PFSK-1 (cell line): ENCODE measurements around the gene DIPK1B.

Source experiments
- FOXP2 ChIP-seq: optimal IDR thresholded peaks from 2 replicates; pipeline ENCODE3; 2011; ENCODE audit warnings: borderline replicate concordance, control low read depth, inconsistent platforms; ENCODE audit not compliant: insufficient read depth; ENCODE audit errors: extremely low read length, extremely low read depth
- POLR2AphosphoS5 ChIP-seq: IDR thresholded peaks from 2 replicates; pipeline ENCODE4 v1.6.1; 2012; ENCODE audit warnings: low read depth, mild to moderate bottlenecking, control low read depth, low read length, moderate library complexity
- SIN3A ChIP-seq: IDR thresholded peaks from 2 replicates; pipeline ENCODE4 v1.6.1; 2012; ENCODE audit warnings: mild to moderate bottlenecking, low read length, moderate library complexity, borderline replicate concordance; ENCODE audit not compliant: insufficient read depth
- TAF1 ChIP-seq: IDR thresholded peaks from 2 replicates; pipeline ENCODE4 v1.6.1; 2012; ENCODE audit warnings: low read length, control low read depth, borderline replicate concordance; ENCODE audit not compliant: insufficient read depth
- TF ChIP-seq, protein P1 (sequence below), 2 experiments: IDR thresholded peaks; 2 replicates each; pipeline versions ENCODE4 v1.6.1 to v1.8.0; 2011 to 2012; ENCODE audit warnings: low read depth in 2 of 2, low read length in 2 of 2, control low read depth in 1 of 2, inconsistent platforms in 1 of 2, mild to moderate bottlenecking in 1 of 2, moderate library complexity in 1 of 2; ENCODE audit not compliant: insufficient read depth in 1 of 2

DIPK1B gene

DNA sequence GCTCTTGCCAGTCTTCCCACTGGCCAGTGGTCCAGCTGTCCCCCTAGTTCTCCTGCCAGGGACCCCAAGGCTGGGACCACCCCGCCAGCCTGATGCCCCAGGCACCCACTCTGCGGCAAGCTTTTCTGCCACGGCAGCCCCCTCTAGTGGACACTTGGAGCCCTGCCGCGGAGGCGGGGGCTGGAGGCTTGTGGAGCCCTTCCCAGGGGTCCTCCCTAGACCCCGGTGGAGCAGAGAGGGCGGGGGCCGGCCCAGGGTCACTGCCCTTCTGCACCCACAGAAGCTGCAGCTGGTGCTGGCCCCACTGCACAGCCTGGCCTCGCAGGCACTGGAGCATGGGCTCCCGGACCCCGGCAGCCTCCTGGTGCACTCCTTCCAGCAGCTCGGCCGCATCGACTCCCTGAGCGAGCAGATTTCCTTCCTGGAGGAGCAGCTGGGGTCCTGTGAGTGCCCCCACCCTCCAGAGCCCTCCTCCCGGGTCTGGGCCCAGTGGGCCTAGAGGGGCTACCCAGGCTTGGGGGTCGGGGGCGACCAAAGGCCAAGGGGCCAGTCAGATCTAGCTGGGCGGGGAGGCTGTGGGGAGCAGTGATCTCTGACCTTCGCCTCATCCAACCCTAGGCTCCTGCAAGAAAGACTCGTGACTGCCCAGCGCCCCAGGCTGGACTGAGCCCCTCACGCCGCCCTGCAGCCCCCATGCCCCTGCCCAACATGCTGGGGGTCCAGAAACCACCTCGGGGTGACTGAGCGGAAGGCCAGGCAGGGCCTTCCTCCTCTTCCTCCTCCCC lies 40.5 kb upstream of the DIPK1B start:
- TF ChIP-seq POLR2AphosphoS5 (no peak), FOXP2 (no peak), TAF1 (no peak), SIN3A (no peak)
- TF ChIP-seq, protein P1, sequence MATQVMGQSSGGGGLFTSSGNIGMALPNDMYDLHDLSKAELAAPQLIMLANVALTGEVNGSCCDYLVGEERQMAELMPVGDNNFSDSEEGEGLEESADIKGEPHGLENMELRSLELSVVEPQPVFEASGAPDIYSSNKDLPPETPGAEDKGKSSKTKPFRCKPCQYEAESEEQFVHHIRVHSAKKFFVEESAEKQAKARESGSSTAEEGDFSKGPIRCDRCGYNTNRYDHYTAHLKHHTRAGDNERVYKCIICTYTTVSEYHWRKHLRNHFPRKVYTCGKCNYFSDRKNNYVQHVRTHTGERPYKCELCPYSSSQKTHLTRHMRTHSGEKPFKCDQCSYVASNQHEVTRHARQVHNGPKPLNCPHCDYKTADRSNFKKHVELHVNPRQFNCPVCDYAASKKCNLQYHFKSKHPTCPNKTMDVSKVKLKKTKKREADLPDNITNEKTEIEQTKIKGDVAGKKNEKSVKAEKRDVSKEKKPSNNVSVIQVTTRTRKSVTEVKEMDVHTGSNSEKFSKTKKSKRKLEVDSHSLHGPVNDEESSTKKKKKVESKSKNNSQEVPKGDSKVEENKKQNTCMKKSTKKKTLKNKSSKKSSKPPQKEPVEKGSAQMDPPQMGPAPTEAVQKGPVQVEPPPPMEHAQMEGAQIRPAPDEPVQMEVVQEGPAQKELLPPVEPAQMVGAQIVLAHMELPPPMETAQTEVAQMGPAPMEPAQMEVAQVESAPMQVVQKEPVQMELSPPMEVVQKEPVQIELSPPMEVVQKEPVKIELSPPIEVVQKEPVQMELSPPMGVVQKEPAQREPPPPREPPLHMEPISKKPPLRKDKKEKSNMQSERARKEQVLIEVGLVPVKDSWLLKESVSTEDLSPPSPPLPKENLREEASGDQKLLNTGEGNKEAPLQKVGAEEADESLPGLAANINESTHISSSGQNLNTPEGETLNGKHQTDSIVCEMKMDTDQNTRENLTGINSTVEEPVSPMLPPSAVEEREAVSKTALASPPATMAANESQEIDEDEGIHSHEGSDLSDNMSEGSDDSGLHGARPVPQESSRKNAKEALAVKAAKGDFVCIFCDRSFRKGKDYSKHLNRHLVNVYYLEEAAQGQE (IDR thresholded peaks at IDR 0.05; ENCODE audit: insufficient read depth in 1 of 2, low read depth in 2 of 2, low read length in 2 of 2): no peak

DNA sequence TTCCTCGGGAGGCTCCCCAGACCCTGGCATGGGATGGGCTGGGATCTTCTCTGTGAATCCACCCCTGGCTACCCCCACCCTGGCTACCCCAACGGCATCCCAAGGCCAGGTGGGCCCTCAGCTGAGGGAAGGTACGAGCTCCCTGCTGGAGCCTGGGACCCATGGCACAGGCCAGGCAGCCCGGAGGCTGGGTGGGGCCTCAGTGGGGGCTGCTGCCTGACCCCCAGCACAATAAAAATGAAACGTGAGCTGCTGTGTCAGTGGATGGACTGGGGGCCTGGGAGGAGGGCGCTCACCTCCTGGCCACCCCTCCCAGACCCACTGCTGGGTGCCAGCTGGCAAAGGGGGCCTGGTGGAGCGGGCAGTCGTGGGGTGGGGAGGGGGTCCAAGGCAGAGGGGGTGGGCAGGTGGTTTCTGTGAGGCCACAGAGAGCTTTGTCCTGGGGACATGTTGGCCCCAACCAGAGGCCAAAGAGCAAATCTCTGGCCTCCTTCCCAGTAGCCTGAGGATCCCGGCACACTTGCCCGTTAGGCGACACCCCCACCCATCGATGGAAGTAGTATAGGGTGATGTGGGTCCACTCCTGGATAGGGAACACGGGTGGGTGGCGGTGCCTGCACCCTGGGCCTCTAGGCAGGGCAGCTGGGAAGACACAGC lies 39.8 kb upstream of the DIPK1B start:
- TF ChIP-seq POLR2AphosphoS5 (no peak), TAF1 (no peak), FOXP2 (no peak), SIN3A (no peak)
- TF ChIP-seq, protein P1 (IDR thresholded peaks at IDR 0.05; ENCODE audit: insufficient read depth in 1 of 2, low read depth in 2 of 2, low read length in 2 of 2): no peak

DNA sequence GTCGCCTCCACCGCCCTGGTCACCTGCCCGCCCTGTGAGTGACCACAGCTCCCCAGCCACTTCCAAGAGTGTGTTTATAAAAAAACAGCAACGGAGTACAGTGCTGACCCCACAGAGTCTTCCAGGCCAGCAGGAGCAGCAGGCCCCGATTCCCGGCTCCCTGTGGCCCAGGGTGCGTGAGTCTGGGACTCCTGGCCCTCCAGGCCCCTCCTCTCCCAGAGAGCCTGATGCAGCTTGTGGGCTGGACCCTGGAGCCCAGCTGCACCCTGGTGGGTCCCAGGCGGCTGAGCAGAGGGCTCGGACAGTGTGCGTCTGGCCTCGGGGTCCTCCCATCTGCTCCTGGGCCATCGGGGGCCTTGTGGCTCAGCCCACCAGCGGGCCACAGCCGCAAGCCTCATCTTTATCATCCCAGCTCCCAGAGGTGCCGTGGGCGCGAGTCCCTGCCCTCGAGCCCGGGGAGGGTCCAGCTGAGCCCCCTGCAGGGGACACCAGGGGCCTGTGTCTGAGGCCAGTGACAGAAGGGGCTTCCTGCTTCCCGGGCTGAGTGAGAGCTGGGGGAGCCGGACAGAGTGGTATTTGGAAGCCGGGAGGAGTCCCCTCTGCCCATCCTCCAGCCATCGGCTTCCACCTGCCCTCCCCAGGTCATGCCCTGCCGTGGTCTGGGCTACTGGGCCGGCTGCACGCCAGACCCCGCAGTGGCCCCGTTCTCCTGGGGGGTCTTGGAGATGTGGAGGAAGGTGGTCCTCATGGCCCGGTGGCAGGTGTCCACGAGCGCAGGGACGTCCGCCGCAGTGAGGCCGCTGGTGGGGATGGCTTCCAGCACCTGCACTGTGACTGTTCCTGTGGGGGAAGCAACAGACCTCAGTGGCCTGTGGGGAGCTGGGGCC lies 39.0 kb upstream of the DIPK1B start:
- TF ChIP-seq, protein P1 (IDR thresholded peaks at IDR 0.05; ENCODE audit: insufficient read depth in 1 of 2, low read depth in 2 of 2, low read length in 2 of 2): no peak
- TF ChIP-seq SIN3A (no peak), TAF1 (no peak), POLR2AphosphoS5 (no peak; the same call in none of the 2 replicates), FOXP2 (no peak)

DNA sequence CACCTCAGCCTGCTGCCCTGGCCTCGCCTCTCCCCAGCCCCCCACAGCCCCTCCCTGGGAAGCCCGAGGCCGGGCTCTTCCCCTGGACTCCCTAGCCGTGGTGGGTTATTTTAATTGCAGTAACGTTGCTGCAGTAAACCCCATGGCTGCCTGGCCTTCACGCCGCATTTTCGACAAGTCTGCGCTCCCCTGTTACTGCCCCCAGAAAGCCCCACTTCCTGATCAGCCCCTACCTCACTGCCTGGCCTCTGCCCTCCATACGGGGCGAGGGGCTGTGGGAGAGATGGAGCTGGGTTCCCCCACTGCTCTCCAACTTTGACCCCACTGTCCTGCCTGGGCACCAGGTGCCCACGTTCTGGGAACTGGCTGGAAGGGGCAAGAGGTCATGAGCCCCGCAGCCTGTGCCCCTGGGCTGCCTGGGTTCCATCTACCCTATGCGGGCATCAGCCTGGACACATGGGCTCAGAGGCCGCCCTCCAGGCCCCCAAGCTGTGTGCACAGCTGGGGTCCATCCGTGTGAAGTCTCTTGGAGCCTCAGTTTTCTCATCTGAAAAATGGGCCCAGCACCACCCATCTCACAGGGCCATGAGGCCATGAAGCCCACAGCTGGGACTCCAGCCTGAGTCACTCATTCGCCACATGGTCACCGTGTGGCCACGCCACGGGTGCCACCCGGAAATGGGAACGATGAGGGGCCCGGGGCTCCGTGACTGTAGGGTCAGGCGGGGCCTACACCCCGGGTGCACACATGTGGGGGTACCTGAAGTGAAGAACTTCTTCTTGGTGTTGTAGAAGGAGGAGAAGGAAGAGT lies 38.2 kb upstream of the DIPK1B start:
- TF ChIP-seq TAF1: no peak
- TF ChIP-seq, protein P1 (IDR thresholded peaks at IDR 0.05; ENCODE audit: insufficient read depth in 1 of 2, low read depth in 2 of 2, low read length in 2 of 2): no peak
